GM23248 (cell line): ENCODE data around the gene ZBTB46.

Experiments used
- EZH2 ChIP-seq: fragments of 200-600 bp; sonication (generic); IDR thresholded peaks from 2 replicates; pipeline ENCODE4 v1.6.1; 2018; ENCODE audit warnings: antibody characterized with exemption, mild to moderate bottlenecking; ENCODE audit not compliant: insufficient read depth, poor library complexity, severe bottlenecking
- EZH2phosphoT487 ChIP-seq: fragments of 200-600 bp; sonication (generic); IDR thresholded peaks from 2 replicates; pipeline ENCODE4 v1.6.1; 2018; ENCODE audit warnings: antibody characterized with exemption, moderate library complexity, mild to moderate bottlenecking, low read depth; ENCODE audit not compliant: insufficient read depth

DNA sequence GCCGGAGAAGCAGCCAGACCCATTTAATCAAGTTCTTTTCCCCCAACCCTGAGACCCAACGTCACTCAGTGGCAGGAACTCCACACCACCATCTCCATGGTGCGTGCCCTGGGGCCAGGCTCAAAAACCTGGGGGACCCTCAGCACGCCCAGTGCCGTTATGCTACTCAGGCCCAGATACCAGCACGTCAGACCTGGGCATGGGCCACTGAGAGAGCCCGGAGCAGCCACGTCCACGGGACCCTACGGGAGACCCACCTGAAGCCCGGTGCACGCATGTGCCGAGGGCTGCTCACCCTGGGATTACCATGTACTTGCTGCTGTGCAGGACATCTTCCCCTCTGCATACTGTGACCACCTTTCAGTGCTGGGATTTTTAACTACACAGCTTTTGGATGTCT is 77.7 kb downstream of the ZBTB46 start:
- TF ChIP-seq EZH2phosphoT487 (no peak), EZH2 (no peak)
